ENCODE data around the gene SLC16A8.

The SLC16A8 gene

GRCh38 chr22:38071421-38072321, 12.3 kb downstream of the SLC16A8 start:
- no peak for DNase-seq

GRCh38 chr22:38070250-38070921, 13.6 kb downstream of the SLC16A8 start:
- no peak for DNase-seq

GRCh38 chr22:38069372-38070249, 14.4 kb downstream of the SLC16A8 start:
- no peak for DNase-seq

DNA sequence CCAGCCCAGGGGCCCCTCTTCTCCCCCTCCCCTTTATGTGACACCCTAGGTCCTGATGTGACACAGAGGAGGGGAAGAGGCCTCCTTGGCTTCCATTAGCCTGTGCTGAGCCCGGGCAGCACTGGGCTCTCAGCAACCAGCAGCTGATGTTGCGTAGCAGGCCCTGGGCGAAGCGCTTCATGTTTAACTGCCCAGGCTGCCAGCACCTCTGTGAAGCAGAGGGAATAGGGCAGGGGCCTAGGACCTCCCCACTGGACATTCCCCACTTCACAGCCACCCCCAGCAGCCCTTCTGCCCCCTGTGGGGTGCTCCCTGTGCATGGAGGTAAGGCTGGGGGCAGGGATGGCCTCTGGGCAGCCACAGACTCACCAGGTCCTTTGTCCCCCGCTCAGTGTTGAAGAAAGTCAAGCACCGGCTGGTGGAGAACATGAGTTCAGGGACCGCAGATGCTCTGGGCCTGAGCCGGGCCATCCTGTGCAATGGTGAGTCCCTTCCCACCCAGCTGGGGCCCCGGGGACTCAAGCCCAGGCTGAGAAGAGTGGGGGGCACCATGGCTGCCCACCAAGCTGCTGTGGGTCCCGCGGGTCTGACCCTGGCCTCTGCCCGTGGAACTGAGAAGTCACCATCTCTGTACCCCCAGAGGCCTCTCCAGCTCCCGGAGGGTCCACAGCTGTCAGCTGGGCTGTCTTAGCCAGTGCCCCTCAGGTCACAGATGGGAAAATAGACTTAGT, 15.2 kb downstream of the SLC16A8 start:
- no peak for DNase-seq

DNA sequence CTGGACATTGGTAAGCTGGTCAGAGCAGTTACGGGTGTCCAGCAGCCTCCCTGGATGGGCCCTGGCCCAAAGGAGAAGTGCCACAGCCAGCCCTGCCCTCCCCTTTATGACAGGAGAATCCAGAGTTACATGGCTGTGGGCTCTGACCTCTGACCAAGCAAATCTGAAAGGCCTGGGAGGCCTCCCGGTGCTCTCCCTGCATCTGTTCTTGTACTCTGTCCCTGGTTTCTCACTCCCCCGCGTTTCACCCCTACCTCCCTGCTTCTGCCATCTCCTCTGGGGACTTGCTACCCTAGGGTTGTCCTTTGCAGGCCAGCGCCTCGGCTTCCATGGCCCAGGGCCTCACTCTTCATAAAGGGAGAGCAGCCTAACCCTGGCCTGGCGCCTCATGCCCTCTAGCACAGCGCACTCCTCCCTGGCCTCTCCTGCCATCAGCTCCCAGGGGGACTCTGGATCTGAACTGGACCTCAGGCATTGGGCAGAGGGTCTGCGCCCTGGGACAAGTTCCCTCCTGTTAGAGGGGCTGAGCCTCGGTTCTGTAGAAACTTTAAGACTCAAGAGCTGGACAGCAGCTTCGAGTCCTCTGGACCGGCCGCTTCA, 16.1 kb downstream of the SLC16A8 start:
- no peak for DNase-seq

GRCh38 chr22:38067028-38067415, 17.0 kb downstream of the SLC16A8 start:
- no peak for DNase-seq

GRCh38 chr22:38066381-38067027, 17.5 kb downstream of the SLC16A8 start:
- no peak for DNase-seq

- no peak for DNase-seq
These were observed 18.4 kb downstream of the SLC16A8 start for GRCh38 chr22:38065539-38065938.

GRCh38 chr22:38062791-38063190, 21.2 kb downstream of the SLC16A8 start:
- DNase-seq: no peak

DNA sequence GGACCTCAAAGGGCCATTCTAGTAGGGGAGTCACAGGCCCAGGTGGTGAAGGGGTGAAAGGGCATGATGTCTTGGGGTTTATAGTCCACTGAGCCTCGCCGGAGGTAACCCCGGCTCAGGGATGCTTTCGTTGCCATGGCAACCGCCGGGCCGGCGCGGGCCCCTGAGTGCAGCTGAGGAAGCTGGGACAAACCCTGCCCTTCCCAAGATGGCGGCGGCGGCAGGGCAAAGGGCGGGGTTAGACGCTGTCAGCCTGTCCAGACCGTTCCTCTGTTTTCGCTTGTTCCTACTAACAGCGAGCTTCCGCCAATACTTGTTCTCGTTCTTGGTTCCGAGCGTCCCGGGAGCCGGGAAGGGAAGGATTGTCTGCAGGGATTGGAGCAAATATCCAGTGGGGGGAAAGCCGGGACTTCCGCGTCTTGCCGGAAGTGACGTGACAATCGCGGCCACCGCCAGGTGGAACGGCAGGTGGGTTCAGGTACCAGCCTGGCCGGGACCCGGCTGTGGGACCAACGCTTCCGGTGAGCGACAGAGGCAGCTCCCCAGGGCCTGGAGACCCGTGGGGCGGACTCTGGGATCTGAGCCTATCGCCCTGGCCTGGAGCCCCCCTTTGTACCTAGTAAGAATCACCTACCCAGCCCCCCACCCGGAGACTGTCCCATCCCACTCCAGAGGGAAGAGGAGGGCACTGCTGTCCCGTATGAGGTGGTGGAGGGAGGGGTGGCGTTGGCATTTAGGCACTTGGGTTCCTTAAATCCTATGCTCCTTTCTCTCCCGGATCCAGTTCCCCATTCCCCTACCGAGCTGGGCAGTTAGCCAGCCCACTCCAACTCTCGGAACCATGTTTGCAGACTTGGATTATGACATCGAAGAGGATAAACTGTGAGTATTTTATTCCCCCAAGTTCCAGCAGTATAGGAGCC, 26.8 kb downstream of the SLC16A8 start, which contains the start of gene PICK1:
TSS of gene PICK1 (plus strand) at position 436 of the 923 bp plus-strand sequence. CDS start at position 842, 406 bp downstream.
- DNase-seq: peak; percentile 64

GRCh38 chr22:38051900-38052862, 31.8 kb downstream of the SLC16A8 start:
- peak; percentile 47 for DNase-seq

DNA sequence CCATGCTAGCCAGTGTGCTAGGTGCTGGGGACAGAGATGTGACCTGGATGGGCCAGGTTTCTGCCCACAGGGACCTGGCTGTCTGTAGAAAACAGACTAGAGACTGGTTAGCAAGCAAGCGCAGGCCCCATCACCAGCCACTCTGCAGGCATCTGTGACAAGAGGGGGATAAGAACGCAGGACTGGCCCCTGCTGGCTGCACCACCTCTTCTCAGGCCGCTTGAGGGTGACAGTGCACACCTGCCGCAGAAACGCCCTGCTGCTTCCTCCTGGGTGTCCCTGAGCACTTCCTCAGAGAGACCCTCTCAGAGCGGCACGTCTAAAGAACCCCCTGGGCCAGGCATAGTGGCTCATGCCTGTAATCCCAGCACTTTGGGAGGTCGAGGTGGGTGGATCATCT, 32.7 kb downstream of the SLC16A8 start:
- no peak for DNase-seq

DNA sequence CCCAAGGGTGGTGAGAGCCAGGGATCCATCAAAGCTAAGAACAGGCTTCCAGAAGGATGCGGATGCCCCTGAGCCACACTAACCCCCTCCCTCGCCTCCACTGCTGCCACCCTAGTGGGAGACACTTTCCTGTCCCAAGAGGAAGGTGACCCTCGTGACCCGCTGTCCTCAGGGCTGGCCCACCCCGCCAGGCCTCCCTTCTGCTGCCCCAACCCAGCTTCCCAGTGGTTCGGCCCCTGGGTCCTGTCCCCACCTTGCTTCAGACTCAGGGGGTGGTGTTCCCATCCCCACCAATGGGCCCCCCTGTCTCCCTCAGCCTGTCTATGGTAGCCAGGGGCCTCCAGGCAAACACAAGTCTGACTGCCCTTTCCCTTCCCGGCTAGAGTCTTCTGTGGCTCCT, 33.3 kb downstream of the SLC16A8 start:
- DNase-seq: no peak

GRCh38 chr22:38049812-38050619, 34.0 kb downstream of the SLC16A8 start:
- DNase-seq: no peak

GRCh38 chr22:38046070-38046748, 37.8 kb downstream of the SLC16A8 start:
- no peak for DNase-seq

GRCh38 chr22:38043151-38044039, 40.6 kb downstream of the SLC16A8 start:
- DNase-seq: no peak

GRCh38 chr22:38042488-38042790, 41.5 kb downstream of the SLC16A8 start:
- DNase-seq: peak; percentile 25
